GM10248 (cell line): ENCODE results near the gene NPL.

ENCODE experiments used
- CTCF ChIA-PET: fragments of 300-600 bp; sonication (Branson Sonifier 250); formaldehyde crosslinking; extraction: SDS; loops from one replicate; lab custom pipeline; 2021; ENCODE audit warnings: antibody characterized with exemption; lab: Yijun Ruan, JAX
- POLR2A ChIA-PET: fragments of 350-650 bp; sonication (Branson Sonifier 250); formaldehyde crosslinking; extraction: SDS; loops from one replicate; lab custom pipeline; 2020; ENCODE audit warnings: antibody characterized with exemption; lab: Yijun Ruan, JAX
- DNase-seq: peaks from one replicate; pipeline ENCODE4 v3.0.0; 2012; ENCODE audit errors: extremely low spot score
- TF ChIP-seq, protein P1 (sequence below): IDR thresholded peaks from 2 replicates; pipeline ENCODE4 v1.5.1; 2012; ENCODE audit warnings: mild to moderate bottlenecking, low read depth; ENCODE audit errors: extremely low read depth, missing control alignments, control extremely low read depth

The NPL gene

GRCh38 chr1:182834326-182834725, 44.8 kb downstream of the NPL start:
- ChIA-PET POLR2A (no interaction called here), CTCF (interaction anchor here (1.0 to 1.2 kb wide), 3 partner anchors 9 to 52 kb away, joined by 3 to 4 read pairs (median 3); no protein-coding TSS in a partner anchor)
- no peak for DNase-seq
- TF ChIP-seq, protein P1, sequence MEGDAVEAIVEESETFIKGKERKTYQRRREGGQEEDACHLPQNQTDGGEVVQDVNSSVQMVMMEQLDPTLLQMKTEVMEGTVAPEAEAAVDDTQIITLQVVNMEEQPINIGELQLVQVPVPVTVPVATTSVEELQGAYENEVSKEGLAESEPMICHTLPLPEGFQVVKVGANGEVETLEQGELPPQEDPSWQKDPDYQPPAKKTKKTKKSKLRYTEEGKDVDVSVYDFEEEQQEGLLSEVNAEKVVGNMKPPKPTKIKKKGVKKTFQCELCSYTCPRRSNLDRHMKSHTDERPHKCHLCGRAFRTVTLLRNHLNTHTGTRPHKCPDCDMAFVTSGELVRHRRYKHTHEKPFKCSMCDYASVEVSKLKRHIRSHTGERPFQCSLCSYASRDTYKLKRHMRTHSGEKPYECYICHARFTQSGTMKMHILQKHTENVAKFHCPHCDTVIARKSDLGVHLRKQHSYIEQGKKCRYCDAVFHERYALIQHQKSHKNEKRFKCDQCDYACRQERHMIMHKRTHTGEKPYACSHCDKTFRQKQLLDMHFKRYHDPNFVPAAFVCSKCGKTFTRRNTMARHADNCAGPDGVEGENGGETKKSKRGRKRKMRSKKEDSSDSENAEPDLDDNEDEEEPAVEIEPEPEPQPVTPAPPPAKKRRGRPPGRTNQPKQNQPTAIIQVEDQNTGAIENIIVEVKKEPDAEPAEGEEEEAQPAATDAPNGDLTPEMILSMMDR = no peak

DNA sequence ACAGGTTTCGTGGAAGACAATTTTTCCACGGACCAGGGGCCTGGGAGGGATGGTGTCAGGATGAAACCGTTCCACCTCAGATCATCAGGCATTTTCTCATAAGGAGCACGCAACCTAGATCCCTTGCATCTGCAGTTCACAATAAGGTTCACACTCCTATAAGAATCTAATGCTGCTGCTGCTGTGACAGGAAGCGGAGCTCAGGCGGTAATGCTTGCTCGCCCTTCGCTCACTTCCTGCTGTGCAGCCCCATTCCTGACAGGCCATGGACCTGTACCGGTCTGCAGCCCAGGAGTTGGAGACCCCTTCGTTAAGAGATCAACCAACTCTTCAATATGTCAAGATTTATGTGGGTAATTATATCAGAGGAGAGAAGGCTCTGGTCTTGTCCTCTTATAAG, 46.2 kb downstream of the NPL start:
- TF ChIP-seq, protein P1 = no peak
- POLR2A ChIA-PET = no interaction called here
- CTCF ChIA-PET = no interaction called here
- DNase-seq = no peak

GRCh38 chr1:182839209-182840066, 49.9 kb downstream of the NPL start, which contains the start of gene DHX9:
DHX9 (plus strand) TSS chr1:182839347; CDS start chr1:182842567, 3,220 bp downstream.
- CTCF ChIA-PET = interaction anchor here (1.2 to 1.6 kb wide), 2 partner anchors 240 to 243 kb away, joined by 3 to 4 read pairs; no protein-coding TSS in a partner anchor
- TF ChIP-seq, protein P1 = no peak

GRCh38 chr1:182841368-182841988, 51.9 kb downstream of the NPL start:
- peak; percentile 33 for DNase-seq

More at GRCh38 chr1:182839209-182840066, 49.9 kb downstream of the NPL start, which contains the start of gene DHX9:
- POLR2A ChIA-PET = interaction anchor here (0.6 kb wide), 1 partner anchor 235 kb away, joined by 3 read pairs; the partner anchor contains the start of gene RGS16
- DNase-seq = peak; percentile 98

DNA sequence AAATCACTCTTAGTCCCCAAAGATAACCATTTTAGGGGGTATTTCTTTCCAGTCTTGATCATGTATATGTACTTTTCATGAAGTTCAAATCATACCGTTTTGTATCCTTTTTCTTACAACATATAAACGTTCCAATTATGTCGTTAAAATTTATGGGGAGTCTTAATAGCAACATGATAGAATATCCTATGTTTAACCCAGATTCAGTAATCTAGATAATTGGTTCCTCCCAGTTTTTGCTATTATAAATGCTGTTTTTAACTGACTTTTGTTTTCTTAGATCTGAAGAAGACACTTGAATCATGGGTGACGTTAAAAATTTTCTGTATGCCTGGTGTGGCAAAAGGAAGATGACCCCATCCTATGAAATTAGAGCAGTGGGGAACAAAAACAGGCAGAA, 52.7 kb downstream of the NPL start:
- TF ChIP-seq, protein P1 = no peak
- no peak for DNase-seq
- POLR2A ChIA-PET = no interaction called here
- CTCF ChIA-PET = interaction anchor here (1.0 to 1.1 kb wide), 2 partner anchors 8 to 120 kb away, joined by 3 read pairs; no protein-coding TSS in a partner anchor

More at GRCh38 chr1:182841368-182841988, 51.9 kb downstream of the NPL start:
- ChIA-PET POLR2A (no interaction called here), CTCF (no interaction called here)
- TF ChIP-seq, protein P1 = no peak

DNA sequence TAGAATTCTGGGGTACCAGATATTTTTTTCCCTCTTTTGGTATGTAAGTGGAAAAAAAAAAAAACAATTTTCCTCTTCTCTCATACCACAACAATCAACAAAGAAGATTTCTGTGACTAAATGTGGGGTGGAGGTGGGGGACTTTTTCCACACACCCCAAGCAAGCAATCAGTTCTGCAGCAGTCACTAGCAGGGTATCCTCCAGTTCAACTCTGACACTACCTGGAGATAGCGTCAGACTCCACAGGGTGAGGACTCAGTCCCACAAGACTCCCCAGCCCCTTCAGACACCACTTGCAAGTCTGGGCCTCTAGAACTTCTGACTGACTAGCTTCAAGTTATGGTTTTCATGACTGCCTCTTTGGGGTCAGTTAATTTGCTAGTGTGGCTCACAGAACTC, 55.8 kb downstream of the NPL start:
- ChIA-PET CTCF (interaction anchor here (2.8 kb wide), 1 partner anchor 20 kb away, joined by 9 read pairs; no protein-coding TSS in a partner anchor), POLR2A (no interaction called here)
- TF ChIP-seq, protein P1 = no peak
- no peak for DNase-seq
